Measurements from ENCODE around the gene KIR2DL4. TPM values are rescaled to one million over a fixed set of nuclear protein-coding genes. Genes with fewer than 3 reads are reported as not detected.
"Not testable (repeated sequence)": the region's sequence is repeated elsewhere in the genome, so short reads cannot be mapped to it uniquely, and the experiment has no call there.

The KIR2DL4 gene
- total RNA-seq, 4 donors from 2014 or later = not detected

GRCh38 chr19:54835126-54835525, 31.7 kb downstream of the KIR2DL4 start:
- intact Hi-C loops (cut with DNase I; ENCODE audit: low total_unique reads); DNase-seq (ENCODE audit: low spot score in 2 of 2): not testable (repeated sequence)

GRCh38 chr19:54837522-54837921, 34.1 kb downstream of the KIR2DL4 start:
- H3K4me3 ChIP-seq (ENCODE audit: low read depth, poor library complexity, severe bottlenecking); intact Hi-C loops (cut with DNase I; ENCODE audit: low total_unique reads); DNase-seq (ENCODE audit: low spot score in 2 of 2): not testable (repeated sequence)
- WGBS, 2 donors = 53 to 61% methylated on average over 2 of the region's 2 CpGs

More at GRCh38 chr19:54835126-54835525, 31.7 kb downstream of the KIR2DL4 start:
- 70 to 83% methylated on average over 5 of the region's 5 CpGs for WGBS, 2 donors
- not testable (repeated sequence) for H3K4me3 ChIP-seq (ENCODE audit: low read depth, poor library complexity, severe bottlenecking)

GRCh38 chr19:54843171-54843570, 39.8 kb downstream of the KIR2DL4 start:
- WGBS, 2 donors = 68 to 74% methylated on average over 8 of the region's 8 CpGs
- intact Hi-C loops (cut with DNase I; ENCODE audit: low total_unique reads); DNase-seq (ENCODE audit: low spot score in 2 of 2); H3K4me3 ChIP-seq (ENCODE audit: low read depth, poor library complexity, severe bottlenecking): not testable (repeated sequence)

GRCh38 chr19:54850061-54850640, 46.7 kb downstream of the KIR2DL4 start, which contains the start of gene KIR3DL2:
TSS of gene KIR3DL2 (plus strand) at chr19:54850443. CDS start at chr19:54850476, 33 bp downstream.
- H3K4me3 ChIP-seq (ENCODE audit: low read depth, poor library complexity, severe bottlenecking); DNase-seq (ENCODE audit: low spot score in 2 of 2); intact Hi-C loops (cut with DNase I; ENCODE audit: low total_unique reads): not testable (repeated sequence)
- WGBS, 2 donors = 84 to 88% methylated on average over 16 of the region's 16 CpGs

- DNase-seq (ENCODE audit: low spot score in 2 of 2) = no peak
- H3K4me3 ChIP-seq (ENCODE audit: low read depth, poor library complexity, severe bottlenecking) = no peak overlapping the region
- 63 to 100% methylated on average over 1 to 2 of the region's 2 CpGs for WGBS, 2 donors
- TF ChIP-seq POLR2A (IDR thresholded peaks at IDR 0.05) (no peak), CTCF (IDR thresholded peaks at IDR 0.05) (no peak)
- intact Hi-C loops (cut with DNase I; ENCODE audit: low total_unique reads) = no loop called here
Measured at GRCh38 chr19:54850930-54851329, 47.5 kb downstream of the KIR2DL4 start.

- intact Hi-C loops (cut with DNase I; ENCODE audit: low total_unique reads) = no loop called here
- 80 to 86% methylated on average over 7 of the region's 7 CpGs for WGBS, 2 donors
- no peak overlapping the region for H3K4me3 ChIP-seq (ENCODE audit: low read depth, poor library complexity, severe bottlenecking)
- no peak for TF ChIP-seq CTCF (IDR thresholded peaks at IDR 0.05)
- TF ChIP-seq POLR2A (IDR thresholded peaks at IDR 0.05) = no peak
- no peak for DNase-seq (ENCODE audit: low spot score in 2 of 2)
Measured at GRCh38 chr19:54851353-54851752, 47.9 kb downstream of the KIR2DL4 start.

- intact Hi-C loops (cut with DNase I; ENCODE audit: low total_unique reads); DNase-seq (ENCODE audit: low spot score in 2 of 2); H3K4me3 ChIP-seq (ENCODE audit: low read depth, poor library complexity, severe bottlenecking): not testable (repeated sequence)
- WGBS, 2 donors = 50% methylated on average over 1 of the region's 1 CpG
Measured at GRCh38 chr19:54855241-54855640, 51.8 kb downstream of the KIR2DL4 start.

- 76 to 82% methylated on average over 3 of the region's 3 CpGs for WGBS, 2 donors
- intact Hi-C loops (cut with DNase I; ENCODE audit: low total_unique reads); H3K4me3 ChIP-seq (ENCODE audit: low read depth, poor library complexity, severe bottlenecking); DNase-seq (ENCODE audit: low spot score in 2 of 2): not testable (repeated sequence)
Measured at GRCh38 chr19:54858476-54858875, 55.1 kb downstream of the KIR2DL4 start.

- WGBS, 2 donors = 66 to 70% methylated on average over 7 of the region's 7 CpGs
- DNase-seq (ENCODE audit: low spot score in 2 of 2); intact Hi-C loops (cut with DNase I; ENCODE audit: low total_unique reads); H3K4me3 ChIP-seq (ENCODE audit: low read depth, poor library complexity, severe bottlenecking): not testable (repeated sequence)
Measured at GRCh38 chr19:54859421-54859820, 56.0 kb downstream of the KIR2DL4 start.

GRCh38 chr19:54863459-54863858, 60.0 kb downstream of the KIR2DL4 start:
- DNase-seq (ENCODE audit: low spot score in 2 of 2); H3K4me3 ChIP-seq (ENCODE audit: low read depth, poor library complexity, severe bottlenecking); intact Hi-C loops (cut with DNase I; ENCODE audit: low total_unique reads): not testable (repeated sequence)
- WGBS, 2 donors = 89 to 100% methylated on average over 2 of the region's 3 CpGs

Other genes starting within 250 kb of the KIR2DL4 start
- gene LILRA2, start 229.8 kb upstream of the KIR2DL4 start, total RNA-seq = 1 to 10 TPM in 1 of 4 donors, under 1 TPM in 2, not detected in 1; 0.17 to 1.8 (median 0.93) TPM
- under 1 TPM in 1 of 4 donors, not detected in 3; 0.23 TPM for gene LILRA1, start 210.0 kb upstream of the KIR2DL4 start, total RNA-seq
- under 1 TPM; 0.10 to 0.69 (median 0.50) TPM for gene LILRB1, start 173.1 kb upstream of the KIR2DL4 start, total RNA-seq
- gene LILRB4, start 140.6 kb upstream of the KIR2DL4 start, total RNA-seq = 1 to 10 TPM in 1 of 4 donors, under 1 TPM in 3; 0.15 to 1.6 (median 0.78) TPM
- not detected for gene KIR3DL3, start 79.2 kb upstream of the KIR2DL4 start, total RNA-seq
- gene KIR2DL3, start 65.1 kb upstream of the KIR2DL4 start, total RNA-seq = not detected
- gene KIR2DL1, start 33.8 kb upstream of the KIR2DL4 start, total RNA-seq = not detected
- not detected for gene KIR3DL1, start 12.9 kb downstream of the KIR2DL4 start, total RNA-seq
- gene KIR2DS4, start 29.1 kb downstream of the KIR2DL4 start, total RNA-seq = not detected
- under 1 TPM in 1 of 4 donors, not detected in 3; 0.19 TPM for gene KIR3DL2, start 46.8 kb downstream of the KIR2DL4 start, total RNA-seq
- gene FCAR, start 70.6 kb downstream of the KIR2DL4 start, total RNA-seq = 1 to 10 TPM in 1 of 4 donors, not detected in 3; 1.1 TPM
- gene NCR1, start 102.5 kb downstream of the KIR2DL4 start, total RNA-seq = not detected
- gene NLRP7, start 143.9 kb downstream of the KIR2DL4 start, total RNA-seq = not detected
- 10 to 100 TPM in 1 of 4 donors, 1 to 10 TPM in 3; 1.0 to 10.9 (median 7.4) TPM for gene NLRP2, start 162.8 kb downstream of the KIR2DL4 start, total RNA-seq
- gene GP6, start 234.7 kb downstream of the KIR2DL4 start, total RNA-seq = 1 to 10 TPM in 2 of 4 donors, under 1 TPM in 2; 0.49 to 8.5 (median 1.3) TPM